ENCODE data around the gene PFDN6. TPM values are rescaled to one million over a fixed set of nuclear protein-coding genes. Genes with fewer than 3 reads are reported as not detected.

PFDN6 gene
- total and polyA plus RNA-seq, 9 of the 15 experiments (the other 6 are each of a cell fraction or from before 2014, with no cell fraction given), result 6.8 to 475 (median 216) TPM

- no peak for TF ChIP-seq SREBF2 (CRISPR knock-in tag; IDR thresholded peaks at IDR 0.05)
- TF ChIP-seq FIP1L1 (IDR thresholded peaks at IDR 0.05; ENCODE audit: low read depth, low read length, poor library complexity, severe bottlenecking), result peak; percentile 27
- peak; percentile 74; the same call in 1 of the 2 replicates for TF ChIP-seq ZNF589 (CRISPR knock-in tag; IDR thresholded peaks at IDR 0.05; ENCODE audit: low read depth)
- no peak for TF ChIP-seq ZNF696 (CRISPR knock-in tag; conservative IDR thresholded peaks at IDR 0.05)
- peak; percentile 58 for TF ChIP-seq NR2C1 (IDR thresholded peaks at IDR 0.05)
- TF ChIP-seq NR2C1 (tag; IDR thresholded peaks at IDR 0.05), result peak; percentile 77
- TF ChIP-seq ZKSCAN1 (IDR thresholded peaks at IDR 0.05; ENCODE audit: low read depth, low read length), result peak; percentile 40; the same call in 1 of the 2 replicates
- no peak; the same call in 1 of the 2 replicates for TF ChIP-seq BACH1 (tag; IDR thresholded peaks at IDR 0.05)
- peak; percentile 21 for TF ChIP-seq CTCFL (IDR thresholded peaks at IDR 0.05; ENCODE audit: borderline replicate concordance, insufficient read depth, low read depth, low read length, poor library complexity, severe bottlenecking)
- TF ChIP-seq ZNF57 (CRISPR knock-in tag; IDR thresholded peaks at IDR 0.05), result no peak
- peak; percentile 87 for TF ChIP-seq ZFX (CRISPR knock-in tag; IDR thresholded peaks at IDR 0.05)
- no peak for TF ChIP-seq ZNF212 (CRISPR knock-in tag; IDR thresholded peaks at IDR 0.05)
- TF ChIP-seq STAT5A (IDR thresholded peaks at IDR 0.05; ENCODE audit: borderline replicate concordance, low read length), result no peak
- TF ChIP-seq SNRNP70 (optimal IDR thresholded peaks at IDR 0.05; ENCODE audit: low read depth, low read length), result no peak
- TF ChIP-seq HMG20B (CRISPR knock-in tag; IDR thresholded peaks at IDR 0.05), result no peak
- TF ChIP-seq PTTG1 (tag; IDR thresholded peaks at IDR 0.05; ENCODE audit: low read depth), result no peak
- no peak for TF ChIP-seq ZNF778 (CRISPR knock-in tag; IDR thresholded peaks at IDR 0.05)
- no peak for TF ChIP-seq SREBF1 (IDR thresholded peaks at IDR 0.05; ENCODE audit: borderline replicate concordance, low read depth, low read length)
- TF ChIP-seq ZBTB12 (CRISPR knock-in tag; IDR thresholded peaks at IDR 0.05), result no peak
- peak; percentile 42 for TF ChIP-seq TOE1 (IDR thresholded peaks at IDR 0.05; ENCODE audit: borderline replicate concordance)
- TF ChIP-seq TOE1 (CRISPR knock-in tag; IDR thresholded peaks at IDR 0.05; ENCODE audit: borderline replicate concordance, low read depth), result no peak
- no peak for TF ChIP-seq ELK3 (CRISPR knock-in tag; IDR thresholded peaks at IDR 0.05)
- no peak; the same call in 1 of the 2 replicates for TF ChIP-seq ZNF668 (CRISPR knock-in tag; IDR thresholded peaks at IDR 0.05)
- TF ChIP-seq GTF2B (IDR thresholded peaks at IDR 0.05; ENCODE audit: extremely low read depth, insufficient read length), result no peak
- no peak for TF ChIP-seq KAT2B (IDR thresholded peaks at IDR 0.05; ENCODE audit: low read depth, low read length)
Observed at GRCh38 chr6:33248932-33249731, 40.3 kb upstream of the PFDN6 start (continued).

Measured in K562 (cell line).